CD4-positive, alpha-beta T cell (primary cell): Measurements from ENCODE around the gene KCNC2. TPM values are rescaled to one million over a fixed set of nuclear protein-coding genes. Genes with fewer than 3 reads are reported as not detected.

Source experiments
- ATAC-seq: fragments of 200-7000 bp; cut with Tn5 transposase; one replicate; pipeline ENCODE4 v1.10.0; 2022; ENCODE audit warnings: mild to moderate bottlenecking; ENCODE audit not compliant: poor library complexity
- CTCF ChIA-PET: fragments of 350-600 bp; sonication (Branson Sonifier 250); formaldehyde crosslinking; loops from one replicate; lab custom pipeline; 2021; ENCODE audit warnings: antibody characterized with exemption, inconsistent platforms; lab: Charles Lee
- POLR2A ChIA-PET: fragments of 350-600 bp; sonication (Branson Sonifier 250); formaldehyde crosslinking; loops from one replicate; lab custom pipeline; 2021; ENCODE audit warnings: antibody characterized with exemption, inconsistent platforms; lab: Charles Lee
- DNase-seq, 14 experiments: peaks; one replicate each; pipeline ENCODE4 v3.0.0-alpha.2; 2013 to 2020; ENCODE audit warnings: mixed read lengths in 2 of 14
- H3K27ac ChIP-seq, 2 donors: one replicate each; pipeline versions ENCODE4 v1.5.1 to v1.7.0; 2013; ENCODE audit warnings: low read length in 2 of 2, low read depth in 1 of 2, mild to moderate bottlenecking in 1 of 2
- H3K27me3 ChIP-seq, 2 experiments: 1 replicate in 1 of 2; 2 replicates in 1 of 2; pipeline versions ENCODE4 v1.6.1 to v1.7.0; 2013; ENCODE audit warnings: low read length in 2 of 2, control low read depth in 1 of 2, mild to moderate bottlenecking in 1 of 2, moderate library complexity in 1 of 2; ENCODE audit not compliant: insufficient read depth in 2 of 2, control insufficient read depth in 1 of 2
- H3K36me3 ChIP-seq: one replicate; pipeline ENCODE4 v1.6.1; 2013; ENCODE audit warnings: low read length, control low read depth; ENCODE audit not compliant: insufficient read depth
- H3K4me1 ChIP-seq: one replicate; pipeline ENCODE4 v1.6.1; 2013; ENCODE audit warnings: low read length, control low read depth; ENCODE audit not compliant: insufficient read depth
- H3K4me3 ChIP-seq: one replicate; pipeline ENCODE4 v1.5.1; 2013; ENCODE audit warnings: mild to moderate bottlenecking, low read length, moderate library complexity
- H3K9me3 ChIP-seq, 2 experiments: 1 replicate in 1 of 2; 2 replicates in 1 of 2; pipeline versions ENCODE4 v1.6.1 to v1.7.0; 2013; ENCODE audit warnings: low read length in 2 of 2, mild to moderate bottlenecking in 2 of 2, control low read depth in 1 of 2, moderate library complexity in 1 of 2; ENCODE audit not compliant: control insufficient read depth in 1 of 2, insufficient read depth in 1 of 2
- H3K27ac Mint-ChIP-seq: one replicate; pipeline ENCODE4 v1.8.0; 2020; ENCODE audit warnings: mixed read lengths
- H3K27me3 Mint-ChIP-seq: one replicate; pipeline ENCODE4 v1.8.0; 2021; ENCODE audit warnings: mixed read lengths
- H3K36me3 Mint-ChIP-seq: one replicate; pipeline ENCODE4 v1.8.0; 2021; ENCODE audit warnings: low read depth, mixed read lengths
- H3K4me1 Mint-ChIP-seq: one replicate; pipeline ENCODE4 v1.8.0; 2021; ENCODE audit warnings: low read depth, mixed read lengths
- H3K4me3 Mint-ChIP-seq: one replicate; pipeline ENCODE4 v1.8.0; 2020; ENCODE audit warnings: mild to moderate bottlenecking, mixed read lengths
- H3K9me3 Mint-ChIP-seq: one replicate; pipeline ENCODE4 v1.8.0; 2020; ENCODE audit warnings: mixed read lengths
- intact Hi-C, 2 experiments: fragments of 100-400 bp; cut with DNase I in 1 of 2; cut with micrococcal nuclease in 1 of 2; formaldehyde crosslinking; loops; one replicate each; pipeline versions ENCODE4 v1.15.1 to v1.9.0; 2023 to 2025; cut with DNase I, micrococcal nuclease
- total RNA-seq, 174 experiments: library from RNA in 2 of 174; stranded (reverse) in 2 of 174; gene quantifications; one replicate each; pipeline ENCODE4 v1.2.3 and lab custom pipeline; 2021 to 2026
- TF ChIP-seq, protein P1 (sequence below): fragments of 200-600 bp; IDR thresholded peaks from one replicate; pipeline ENCODE4 v1.8.0; 2022; ENCODE audit warnings: antibody characterized with exemption, mild to moderate bottlenecking

Gene KCNC2
- total RNA-seq, 2 experiments from 2014 or later: not detected

DNA sequence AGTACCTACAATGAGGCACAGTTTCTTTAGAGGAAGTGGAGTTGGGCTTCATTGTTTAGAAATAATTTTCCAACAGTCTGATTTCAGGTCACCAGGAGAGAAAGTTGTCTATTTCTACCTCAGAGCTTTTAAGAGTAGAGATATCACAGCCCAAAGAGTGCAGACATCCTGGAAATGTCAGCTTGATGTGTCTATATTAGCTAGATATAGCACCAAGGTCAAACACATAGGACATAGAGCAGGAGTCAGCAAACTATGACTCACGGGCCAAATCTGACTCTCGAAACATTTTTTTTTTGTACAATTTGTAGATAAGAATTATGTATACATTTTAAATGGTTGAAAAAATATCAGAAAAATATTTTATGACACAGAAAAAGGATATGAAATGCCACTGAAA is 53.7 kb downstream of the KCNC2 start:
- no peak overlapping the region for H3K4me3 Mint-ChIP-seq
- Histone ChIP-seq H3K27ac (no peak overlapping the region), H3K4me3 (no peak overlapping the region), H3K4me1 (no peaks in the 10 kb centered on the region), H3K36me3 (no peaks in the 10 kb centered on the region), H3K9me3 (no peaks in the 10 kb centered on the region), H3K27me3 (no peaks in the 10 kb centered on the region)
- ChIA-PET CTCF (interaction anchor here (0.7 kb wide), 1 partner anchor 363 kb away, joined by 3 read pairs; no protein-coding TSS in a partner anchor), POLR2A (no interaction called here)
- no peaks in the 10 kb centered on the region for H3K27me3 Mint-ChIP-seq
- no peaks in the 10 kb centered on the region for H3K9me3 Mint-ChIP-seq
- TF ChIP-seq, protein P1, sequence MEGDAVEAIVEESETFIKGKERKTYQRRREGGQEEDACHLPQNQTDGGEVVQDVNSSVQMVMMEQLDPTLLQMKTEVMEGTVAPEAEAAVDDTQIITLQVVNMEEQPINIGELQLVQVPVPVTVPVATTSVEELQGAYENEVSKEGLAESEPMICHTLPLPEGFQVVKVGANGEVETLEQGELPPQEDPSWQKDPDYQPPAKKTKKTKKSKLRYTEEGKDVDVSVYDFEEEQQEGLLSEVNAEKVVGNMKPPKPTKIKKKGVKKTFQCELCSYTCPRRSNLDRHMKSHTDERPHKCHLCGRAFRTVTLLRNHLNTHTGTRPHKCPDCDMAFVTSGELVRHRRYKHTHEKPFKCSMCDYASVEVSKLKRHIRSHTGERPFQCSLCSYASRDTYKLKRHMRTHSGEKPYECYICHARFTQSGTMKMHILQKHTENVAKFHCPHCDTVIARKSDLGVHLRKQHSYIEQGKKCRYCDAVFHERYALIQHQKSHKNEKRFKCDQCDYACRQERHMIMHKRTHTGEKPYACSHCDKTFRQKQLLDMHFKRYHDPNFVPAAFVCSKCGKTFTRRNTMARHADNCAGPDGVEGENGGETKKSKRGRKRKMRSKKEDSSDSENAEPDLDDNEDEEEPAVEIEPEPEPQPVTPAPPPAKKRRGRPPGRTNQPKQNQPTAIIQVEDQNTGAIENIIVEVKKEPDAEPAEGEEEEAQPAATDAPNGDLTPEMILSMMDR: no peak
- no peaks in the 10 kb centered on the region for H3K36me3 Mint-ChIP-seq
- ATAC-seq: no peak
- intact Hi-C loops: no loop called here
- DNase-seq: no peak
- no peaks in the 10 kb centered on the region for H3K4me1 Mint-ChIP-seq
- H3K27ac Mint-ChIP-seq: no peak overlapping the region

DNA sequence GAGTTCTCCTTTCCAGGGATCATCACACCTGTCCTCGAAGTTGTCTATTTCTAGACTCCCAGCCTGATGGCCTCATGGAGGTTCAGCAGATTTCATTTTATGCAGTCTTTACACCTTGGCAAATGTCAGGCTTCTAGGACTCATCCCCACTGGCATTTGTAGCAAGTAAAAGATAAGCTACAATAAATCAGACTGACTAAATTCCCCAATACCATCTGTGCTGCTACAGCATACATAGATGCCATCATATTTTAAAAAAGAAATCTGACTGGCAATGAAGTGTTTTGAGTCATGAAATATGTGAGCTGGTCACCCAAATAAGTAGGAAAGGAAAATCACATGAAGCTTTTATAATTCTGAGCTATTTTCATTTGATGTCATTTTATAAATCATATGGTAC is 55.3 kb downstream of the KCNC2 start:
- POLR2A ChIA-PET: no interaction called here
- Histone ChIP-seq H3K4me3 (no peak overlapping the region), H3K27ac (no peak overlapping the region), H3K4me1 (no peaks in the 10 kb centered on the region), H3K36me3 (no peaks in the 10 kb centered on the region), H3K27me3 (no peaks in the 10 kb centered on the region), H3K9me3 (no peaks in the 10 kb centered on the region)
- no peaks in the 10 kb centered on the region for H3K9me3 Mint-ChIP-seq
- peaks cover 6% of the 10 kb centered on the region for H3K27me3 Mint-ChIP-seq
- no peaks in the 10 kb centered on the region for H3K4me1 Mint-ChIP-seq
- intact Hi-C loops: no loop called here
- no peaks in the 10 kb centered on the region for H3K36me3 Mint-ChIP-seq
- ATAC-seq (no peak), DNase-seq (no peak)
- no peak overlapping the region for H3K4me3 Mint-ChIP-seq
- no peak overlapping the region for H3K27ac Mint-ChIP-seq
- CTCF ChIA-PET: no interaction called here
- TF ChIP-seq, protein P1: no peak

DNA sequence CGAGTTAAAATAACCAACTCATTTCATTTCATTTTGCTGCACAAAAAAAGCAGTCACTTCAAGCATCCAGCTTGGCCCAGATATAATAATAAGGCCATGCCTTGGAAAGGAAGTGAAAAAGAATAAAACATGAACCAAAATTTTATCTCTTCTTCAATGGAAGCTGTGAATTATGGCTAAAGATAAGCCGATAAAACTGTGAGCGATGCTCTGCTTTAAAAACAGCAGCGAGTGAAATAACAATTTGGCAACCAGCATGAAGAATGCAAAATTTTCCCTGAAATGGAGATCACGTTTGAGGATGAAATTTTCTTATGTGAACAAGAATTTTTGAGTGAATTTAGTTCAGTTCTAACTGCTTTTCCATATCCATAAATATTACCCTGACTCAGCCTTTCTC is 70.4 kb downstream of the KCNC2 start:
- ChIA-PET POLR2A (no interaction called here), CTCF (no interaction called here)
- Histone ChIP-seq H3K4me3 (no peak overlapping the region), H3K9me3 (no peaks in the 10 kb centered on the region), H3K36me3 (no peaks in the 10 kb centered on the region), H3K27me3 (no peaks in the 10 kb centered on the region), H3K4me1 (no peaks in the 10 kb centered on the region), H3K27ac (no peak overlapping the region)
- H3K36me3 Mint-ChIP-seq: no peaks in the 10 kb centered on the region
- H3K4me1 Mint-ChIP-seq: no peaks in the 10 kb centered on the region
- intact Hi-C loops: no loop called here
- TF ChIP-seq, protein P1: no peak
- H3K9me3 Mint-ChIP-seq: no peaks in the 10 kb centered on the region
- H3K4me3 Mint-ChIP-seq: no peak overlapping the region
- H3K27me3 Mint-ChIP-seq: no peaks in the 10 kb centered on the region
- no peak for DNase-seq
- H3K27ac Mint-ChIP-seq: no peak overlapping the region
- no peak for ATAC-seq
